T-helper 2 cell treated with Interferon-gamma antibody and Interleukin-4, amounts not matched to agents 100 ng/mL and 5 ng/mL, for 36 hours (primary cell): Measurements from ENCODE around the gene CNOT6. TPM values are rescaled to one million over a fixed set of nuclear protein-coding genes. Genes with fewer than 3 reads are reported as not detected.

ENCODE experiments used
- intact Hi-C: fragments of 100-400 bp; cut with micrococcal nuclease; formaldehyde crosslinking; loops from one replicate; pipeline ENCODE4 v1.15.1; 2023
- total RNA-seq: library from RNA; stranded (reverse); gene quantifications from 2 replicates; pipeline ENCODE4 v1.2.3, GENCODE V29; 2022

CNOT6 gene
- total RNA-seq, 1 donor from 2014 or later = 39.7 TPM

- intact Hi-C loops = no loop called here
Measured at GRCh38 chr5:180618487-180618828, 124.3 kb downstream of the CNOT6 start.

GRCh38 chr5:180618829-180619562 is 124.8 kb downstream of the CNOT6 start:
- intact Hi-C loops = no loop called here

GRCh38 chr5:180619563-180619915 is 125.4 kb downstream of the CNOT6 start:
- intact Hi-C loops = no loop called here

GRCh38 chr5:180620014-180620413 is 125.8 kb downstream of the CNOT6 start:
- intact Hi-C loops = no loop called here

- intact Hi-C loops = no loop called here
Measured at GRCh38 chr5:180621311-180621710, 127.1 kb downstream of the CNOT6 start.

- intact Hi-C loops = no loop called here
Measured at GRCh38 chr5:180622910-180623309, 128.7 kb downstream of the CNOT6 start.

- intact Hi-C loops = no loop called here
Measured at GRCh38 chr5:180623411-180623834, 129.2 kb downstream of the CNOT6 start.

- intact Hi-C loops = no loop called here
Measured at GRCh38 chr5:180623844-180624243, 129.7 kb downstream of the CNOT6 start.

- intact Hi-C loops = no loop called here
Measured at GRCh38 chr5:180624587-180624986, 130.4 kb downstream of the CNOT6 start.

- intact Hi-C loops = no loop called here
Measured at GRCh38 chr5:180625125-180625790, 131.1 kb downstream of the CNOT6 start.

GRCh38 chr5:180625791-180626660 is 131.8 kb downstream of the CNOT6 start:
- intact Hi-C loops = no loop called here

- intact Hi-C loops = no loop called here
Measured at GRCh38 chr5:180626661-180627385, 132.6 kb downstream of the CNOT6 start.

GRCh38 chr5:180627386-180628120 is 133.4 kb downstream of the CNOT6 start:
- intact Hi-C loops = no loop called here

Other genes starting within 250 kb of the CNOT6 start
- gene MAPK9, start 202.3 kb upstream of the CNOT6 start, total RNA-seq = 44.9 and 50.7 TPM in 2 replicates
- gene GFPT2, start 141.0 kb upstream of the CNOT6 start, total RNA-seq = not detected in 2 replicates
- not detected in 2 replicates for gene SCGB3A1, start 97.1 kb downstream of the CNOT6 start, total RNA-seq
- 0.95 and 1.4 TPM in 2 replicates for gene FLT4, start 155.2 kb downstream of the CNOT6 start, total RNA-seq
- not detected in 2 replicates for gene OR2Y1, start 245.7 kb downstream of the CNOT6 start, total RNA-seq